ENCODE measurements around the gene UBL4A. TPM values are rescaled to one million over a fixed set of nuclear protein-coding genes. Genes with fewer than 3 reads are reported as not detected.

Gene UBL4A
- polyA plus RNA-seq, 1 of the 3 experiments (the other 2 are of a cell fraction) = 27.8 TPM

GRCh38 chrX:154516656-154517100, 30.3 kb upstream of the UBL4A start:
- no peaks in the 10 kb centered on the region for H3K9me2 ChIP-seq
- H3K79me2 ChIP-seq (ENCODE audit: insufficient read depth) = peaks cover 6% of the 10 kb centered on the region
- H2AFZ ChIP-seq (ENCODE audit: low read depth) = no peak overlapping the region; the same call in 1 of the 2 replicates
- H4K20me1 ChIP-seq (ENCODE audit: insufficient read depth) = no peaks in the 10 kb centered on the region
- H3K27ac ChIP-seq (ENCODE audit: low read depth in 2 of 2, low read length in 1 of 2) = peak overlapping the region; percentile 49 to 65; a peak in 3 of 4 replicates
- CTCF ChIA-PET = interaction anchor here (1.4 to 3.0 kb wide), 2 partner anchors 11 to 19 kb away, joined by 4 to 14 read pairs; no protein-coding TSS in a partner anchor
- no peaks in the 10 kb centered on the region for H3K9me3 ChIP-seq
- H3K36me3 ChIP-seq (replicated peaks in 1 of 2; ENCODE audit: control insufficient read depth in 1 of 2, insufficient read depth in 2 of 2, low read length in 1 of 2) = no peaks in the 10 kb centered on the region
- H3K9ac ChIP-seq = peak overlapping the region; percentile 45
- DNase-seq = no peak
- TF ChIP-seq POLR2AphosphoS5 (IDR thresholded peaks at IDR 0.05; ENCODE audit: low read depth, low read length) = no peak
- TF ChIP-seq PBX3 (IDR thresholded peaks at IDR 0.05) = no peak
- TF ChIP-seq RCOR1 (IDR thresholded peaks at IDR 0.05; ENCODE audit: low read length) = no peak
- TF ChIP-seq GABPA (IDR thresholded peaks at IDR 0.05; ENCODE audit: low read depth) = no peak
- no peak for TF ChIP-seq FOXJ3 (CRISPR knock-in tag; IDR thresholded peaks at IDR 0.05)
- TF ChIP-seq CHD2 (IDR thresholded peaks at IDR 0.05; ENCODE audit: low read length, partially characterized antibody) = no peak
- no peak for TF ChIP-seq USF1 (IDR thresholded peaks at IDR 0.05; ENCODE audit: borderline replicate concordance, low read depth)
- TF ChIP-seq TAF1 (IDR thresholded peaks at IDR 0.05; ENCODE audit: borderline replicate concordance, low read depth, low read length) = no peak
- no peak for TF ChIP-seq NRF1 (IDR thresholded peaks at IDR 0.05; ENCODE audit: low read depth, low read length)
- TF ChIP-seq YY1 (IDR thresholded peaks at IDR 0.05; ENCODE audit: low read depth) = no peak
- no peak for TF ChIP-seq RFX5 (IDR thresholded peaks at IDR 0.05; ENCODE audit: low read length)
- no peak for TF ChIP-seq GATA2 (CRISPR knock-in tag; IDR thresholded peaks at IDR 0.05)
- TF ChIP-seq ELF1 (IDR thresholded peaks at IDR 0.05) = no peak
- no peak for TF ChIP-seq MXI1 (IDR thresholded peaks at IDR 0.05; ENCODE audit: low read depth, low read length)
- TF ChIP-seq REST (IDR thresholded peaks at IDR 0.05; ENCODE audit: low read depth, low read length) = no peak
- peaks cover 0 to 6% of the 10 kb centered on the region in 2 experiments; a peak in 1 of 4 replicates for H3K4me1 ChIP-seq (ENCODE audit: control insufficient read depth in 1 of 2, insufficient read depth in 2 of 2, low read depth in 1 of 2, low read length in 1 of 2)
- peak overlapping the region in 1 of 2 experiments; percentile 37; a peak in 3 of 4 replicates for H3K4me3 ChIP-seq (ENCODE audit: low read depth in 2 of 2, low read length in 1 of 2)
- no peaks in the 10 kb centered on the region for H3F3A ChIP-seq (replicated peaks; ENCODE audit: insufficient read depth)
- H3K27me3 ChIP-seq (ENCODE audit: insufficient read depth) = peaks cover 6% of the 10 kb centered on the region; the same call in 1 of the 2 replicates
- peak overlapping the region; percentile 68; the same call in 1 of the 2 replicates for H3K4me2 ChIP-seq
- POLR2A ChIA-PET = no interaction called here
- WGBS (ENCODE audit: low lambda C conversion rate) = 44% methylated on average over 19 of the region's 19 CpGs
